NCI-H2107 treated with DMSO at 0.1 percent for 48 hours (cell line): ENCODE measurements around the gene MREG.

ENCODE experiments used
- DNase-seq: peaks from one replicate; lab custom pipeline; 2025; ENCODE audit not compliant: unreplicated experiment; lab: John Stamatoyannopoulos, UW

Gene MREG

DNA sequence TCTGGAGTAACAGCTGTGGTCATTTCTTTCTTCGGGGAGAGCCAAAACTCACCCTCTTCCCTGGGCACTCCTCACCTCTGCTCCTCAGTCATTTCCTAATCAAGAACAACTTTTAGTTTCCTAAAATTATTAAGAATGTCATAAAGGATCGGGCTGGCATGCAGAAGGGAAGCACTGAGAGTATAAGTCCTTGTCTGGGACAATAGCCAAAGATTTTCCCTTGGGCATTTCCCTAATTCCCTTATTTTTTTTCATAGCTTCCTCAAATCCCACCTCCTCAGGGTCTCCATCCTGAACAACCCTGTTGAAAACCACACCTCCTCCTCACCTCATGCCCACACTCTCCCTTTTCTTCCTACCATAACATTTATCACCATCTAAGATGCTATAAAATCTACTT lies 115.0 kb downstream of the MREG start:
- DNase-seq, result no peak

DNA sequence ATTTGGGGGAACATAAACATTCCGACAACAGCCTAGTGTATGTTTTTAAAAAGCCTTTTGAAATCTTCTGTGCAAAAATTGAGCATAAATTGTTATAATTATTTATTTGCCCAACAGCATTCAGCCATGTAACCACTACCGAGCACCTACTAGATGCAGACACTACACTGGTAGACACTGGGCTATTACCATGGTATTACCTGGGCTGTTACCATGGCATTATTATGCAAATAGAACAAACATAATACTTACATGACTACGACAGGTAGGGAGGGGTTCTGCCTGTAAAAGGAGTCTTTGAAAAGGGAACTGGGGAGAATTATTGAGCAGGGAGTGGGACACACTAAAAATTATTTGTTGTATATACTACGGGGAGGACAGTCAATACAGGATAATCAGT lies 116.4 kb downstream of the MREG start:
- DNase-seq, result no peak

DNA sequence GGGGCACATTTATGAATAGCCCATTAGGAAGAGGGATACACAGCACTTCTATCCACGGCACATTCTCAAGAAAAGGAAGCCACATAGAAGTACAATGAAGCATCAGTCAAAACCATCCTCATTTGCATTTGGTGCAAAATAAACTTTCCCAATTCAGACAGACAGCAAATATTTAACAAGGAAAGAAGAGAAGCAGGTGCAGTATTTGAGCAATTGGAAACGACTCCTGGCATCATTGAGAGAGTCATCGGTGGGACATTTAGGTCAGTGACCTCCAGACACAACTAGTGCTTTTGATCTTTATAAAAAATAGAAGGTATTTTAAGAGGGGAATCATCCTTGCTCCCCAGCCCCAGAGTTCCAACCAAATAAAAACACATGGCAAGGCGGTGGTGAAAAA lies 118.0 kb downstream of the MREG start:
- no peak for DNase-seq
